Kidney (tissue), 14 donors: ENCODE results near the gene ABLIM1. TPM values are rescaled to one million over a fixed set of nuclear protein-coding genes. Genes with fewer than 3 reads are reported as not detected.
A peak's percentile ranks its signal among the peaks of the same experiment; 100 is the strongest.

Source experiments
- DNase-seq, 5 donors: peaks; one replicate each; pipeline ENCODE4 v3.0.0-alpha.2; 2013 to 2020
- FAIRE-seq: peaks from 2 replicates; lab custom pipeline; 2012; peaks lifted over from hg19 to GRCh38; lab: Jason Lieb, UNC
- H3K27ac ChIP-seq, 2 donors: one replicate each; pipeline ENCODE4 v1.7.0; 2013; ENCODE audit warnings: low read depth in 2 of 2, low read length in 2 of 2, inconsistent platforms in 1 of 2
- H3K27me3 ChIP-seq: one replicate; pipeline ENCODE4 v1.7.1; 2013; ENCODE audit warnings: low read length, inconsistent platforms; ENCODE audit not compliant: control insufficient read depth, insufficient read depth
- H3K36me3 ChIP-seq, 3 donors: one replicate each; pipeline versions ENCODE4 v1.7.0 to v1.7.1; 2013; ENCODE audit warnings: low read length in 3 of 3, control low read depth in 1 of 3, inconsistent platforms in 1 of 3; ENCODE audit not compliant: insufficient read depth in 3 of 3, control insufficient read depth in 2 of 3
- H3K4me1 ChIP-seq, 3 donors: one replicate each; pipeline versions ENCODE4 v1.7.0 to v1.7.1; 2013; ENCODE audit warnings: low read length in 3 of 3, inconsistent platforms in 1 of 3, low read depth in 1 of 3; ENCODE audit not compliant: control insufficient read depth in 2 of 3, insufficient read depth in 2 of 3
- H3K4me3 ChIP-seq, 3 donors: one replicate each; pipeline versions ENCODE4 v1.7.0 to v1.8.1; 2013; ENCODE audit warnings: low read length in 3 of 3, control low read depth in 1 of 3, inconsistent platforms in 1 of 3
- H3K9ac ChIP-seq, 3 donors: one replicate each; pipeline versions ENCODE4 v1.7.0 to v1.7.1; 2013; ENCODE audit warnings: low read length in 3 of 3, control low read depth in 1 of 3, inconsistent platforms in 1 of 3
- H3K9me3 ChIP-seq, 3 donors: one replicate each; pipeline versions ENCODE4 v1.7.0 to v1.7.1; 2013; ENCODE audit warnings: low read length in 3 of 3, control low read depth in 1 of 3, inconsistent platforms in 1 of 3; ENCODE audit not compliant: control insufficient read depth in 2 of 3, insufficient read depth in 1 of 3
- CTCF ChIP-seq: IDR thresholded peaks from 3 replicates; pipeline ENCODE4 v1.5.1; 2012; ENCODE audit warnings: mild to moderate bottlenecking, moderate library complexity, borderline replicate concordance; ENCODE audit not compliant: insufficient read depth; ENCODE audit errors: extremely low read depth
- intact Hi-C: fragments of 100-400 bp; cut with DNase I; formaldehyde crosslinking; loops from one replicate; pipeline ENCODE4 v1.11.1; 2022
- polyA plus RNA-seq: library from polyadenylated mRNA; stranded (reverse); fragments of 350-450 nt; fragmentation: Illumina TruSeq; extraction: RNeasy Lipid Tissue Mini Kit (QIAGEN cat#74804); gene quantifications from one replicate; pipeline ENCODE4 v1.2.3, GENCODE V29; 2014; ENCODE audit warnings: low read depth, low replicate concordance; ENCODE audit not compliant: insufficient read depth
- total RNA-seq: library from RNA; stranded (reverse); fragmentation: NEBNext Ultra II Directional; extraction: Animal tissue kit (Norgen Biotek cat#: 25700); gene quantifications from one replicate; pipeline ENCODE4 v1.2.1, GENCODE V29; 2021
- donor health status: control.
- donor health status: control.
- donor health status: control.
- donor health status: control.
- donor health status: control.
- donor health status: DM: yes; HTN: yes; CAD: no.
- donor health status: Normal renal cell carcinoma (clear cell type).

The ABLIM1 gene
- total and polyA plus RNA-seq, 2 donors from 2014 or later: 32.3 to 158 TPM

DNA sequence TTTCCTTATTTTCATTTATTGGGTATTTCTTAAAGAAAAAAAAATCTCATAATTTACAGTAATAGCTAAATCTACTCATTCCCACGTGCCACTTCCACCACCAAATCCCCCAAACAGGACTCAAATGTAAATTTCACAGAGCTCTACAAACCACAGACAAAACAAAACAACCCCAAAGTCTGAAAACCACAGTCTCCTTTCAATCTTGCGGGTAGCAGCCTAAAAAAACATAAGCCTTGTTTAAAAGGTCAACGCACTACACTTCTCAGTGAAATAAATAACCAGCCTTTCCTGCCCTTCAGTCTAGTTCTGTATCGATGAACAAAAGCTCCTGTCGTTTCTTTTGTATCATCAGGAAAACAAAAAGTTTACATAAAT, 132.0 kb downstream of the ABLIM1 start:
- Histone ChIP-seq H3K4me1 (peaks cover 3 to 23% (median 4%) of the 10 kb centered on the region in 3 donors), H3K9me3 (no peaks in the 10 kb centered on the region), H3K9ac (peak overlapping the region; percentile 38 to 67 (median 41)), H3K27ac (peak overlapping the region; percentile 63), H3K4me3 (peak overlapping the region; percentile 42 to 70 (median 57)), H3K27me3 (no peaks in the 10 kb centered on the region), H3K36me3 (peaks cover 0 to 6% (median 0%) of the 10 kb centered on the region in 3 donors)
- TF ChIP-seq CTCF: no peak
- intact Hi-C loops: no loop called here
- FAIRE-seq (no peak), DNase-seq (peak in 1 of 5 donors; percentile 72)

DNA sequence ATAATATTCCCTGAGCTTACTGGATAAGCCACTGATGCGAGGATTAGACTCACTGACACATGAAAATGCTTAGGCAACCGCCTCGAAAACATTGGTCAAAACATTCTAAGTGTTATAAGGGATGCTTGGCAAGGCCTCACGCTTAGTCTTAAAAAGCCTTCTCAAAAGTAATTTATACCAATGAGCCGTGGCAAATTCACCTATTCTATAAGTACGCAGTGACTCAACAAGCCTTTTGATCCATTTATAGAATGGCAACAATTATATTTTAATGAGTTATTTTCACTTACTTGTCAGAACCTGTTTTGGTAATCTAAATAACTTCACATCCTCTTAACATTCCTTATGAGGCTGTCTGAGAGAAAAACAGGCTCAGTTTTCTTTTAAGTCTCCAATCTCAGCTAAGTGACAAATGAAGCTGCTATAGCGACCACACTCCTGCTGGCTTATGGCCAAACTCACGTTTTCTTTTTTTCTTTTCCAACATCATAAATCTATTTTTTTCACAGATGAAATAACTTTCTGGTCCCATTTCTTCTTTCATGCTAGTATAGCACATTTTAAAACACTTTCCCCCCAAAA, 132.6 kb downstream of the ABLIM1 start:
- DNase-seq (peak in 3 of 5 donors; percentile 32 to 87 (median 85)), FAIRE-seq (no peak)
- no peak for TF ChIP-seq CTCF
- H3K27ac ChIP-seq: peak overlapping the region; percentile 63
- peaks cover 3 to 23% (median 4%) of the 10 kb centered on the region in 3 donors for H3K4me1 ChIP-seq
- no peaks in the 10 kb centered on the region for H3K9me3 ChIP-seq
- peak overlapping the region; percentile 42 to 70 (median 57) for H3K4me3 ChIP-seq
- H3K9ac ChIP-seq: peak overlapping the region in 2 of 3 donors; percentile 41 to 67
- H3K27me3 ChIP-seq: no peaks in the 10 kb centered on the region
- peaks cover 0 to 6% (median 0%) of the 10 kb centered on the region in 3 donors for H3K36me3 ChIP-seq
- intact Hi-C loops: no loop called here

- no peak for FAIRE-seq
- peaks cover 3 to 29% (median 4%) of the 10 kb centered on the region in 3 donors for H3K4me1 ChIP-seq
- TF ChIP-seq CTCF: no peak
These were observed 134.2 kb downstream of the ABLIM1 start for GRCh38 chr10:114523876-114524275.

More at GRCh38 chr10:114523876-114524275, 134.2 kb downstream of the ABLIM1 start:
- H3K36me3 ChIP-seq: peaks cover 0 to 5% (median 0%) of the 10 kb centered on the region in 3 donors
- H3K27me3 ChIP-seq: no peaks in the 10 kb centered on the region
- H3K9me3 ChIP-seq: no peaks in the 10 kb centered on the region
- DNase-seq: no peak
- H3K9ac ChIP-seq: no peak overlapping the region
- peak overlapping the region; percentile 13 to 17 (median 14) for H3K4me3 ChIP-seq
- intact Hi-C loops: no loop called here
- peak overlapping the region in 1 of 2 donors; percentile 20 for H3K27ac ChIP-seq
